ENCODE data around the gene TRIM9. TPM values are rescaled to one million over a fixed set of nuclear protein-coding genes. Genes with fewer than 3 reads are reported as not detected.

The TRIM9 gene
- total RNA-seq, 1 experiment from 2014 or later = 0.44 TPM

DNA sequence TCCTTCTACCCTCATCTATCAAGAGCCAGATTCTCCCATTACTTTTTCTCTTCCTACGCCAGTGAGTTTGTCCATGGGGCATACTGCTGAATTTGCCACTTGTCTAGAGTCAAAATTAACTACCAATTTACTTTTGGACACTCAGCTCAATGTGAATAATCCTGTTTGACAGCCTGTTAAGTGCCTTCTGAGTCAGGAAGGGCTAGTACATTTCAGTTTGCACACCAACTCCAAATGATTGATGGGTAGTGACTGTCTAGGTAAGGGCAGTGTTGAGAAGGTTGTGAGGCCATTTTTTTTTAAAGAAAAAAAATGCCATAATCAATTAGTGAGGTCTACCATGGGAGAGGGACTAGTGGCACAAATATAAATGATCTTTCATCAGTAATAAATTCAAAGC, 21.8 kb upstream of the TRIM9 start:
- no peaks in the 10 kb centered on the region for H3K9me3 ChIP-seq (ENCODE audit: control insufficient read depth, insufficient read depth, low read depth, low read length)
- TF ChIP-seq, protein P1, sequence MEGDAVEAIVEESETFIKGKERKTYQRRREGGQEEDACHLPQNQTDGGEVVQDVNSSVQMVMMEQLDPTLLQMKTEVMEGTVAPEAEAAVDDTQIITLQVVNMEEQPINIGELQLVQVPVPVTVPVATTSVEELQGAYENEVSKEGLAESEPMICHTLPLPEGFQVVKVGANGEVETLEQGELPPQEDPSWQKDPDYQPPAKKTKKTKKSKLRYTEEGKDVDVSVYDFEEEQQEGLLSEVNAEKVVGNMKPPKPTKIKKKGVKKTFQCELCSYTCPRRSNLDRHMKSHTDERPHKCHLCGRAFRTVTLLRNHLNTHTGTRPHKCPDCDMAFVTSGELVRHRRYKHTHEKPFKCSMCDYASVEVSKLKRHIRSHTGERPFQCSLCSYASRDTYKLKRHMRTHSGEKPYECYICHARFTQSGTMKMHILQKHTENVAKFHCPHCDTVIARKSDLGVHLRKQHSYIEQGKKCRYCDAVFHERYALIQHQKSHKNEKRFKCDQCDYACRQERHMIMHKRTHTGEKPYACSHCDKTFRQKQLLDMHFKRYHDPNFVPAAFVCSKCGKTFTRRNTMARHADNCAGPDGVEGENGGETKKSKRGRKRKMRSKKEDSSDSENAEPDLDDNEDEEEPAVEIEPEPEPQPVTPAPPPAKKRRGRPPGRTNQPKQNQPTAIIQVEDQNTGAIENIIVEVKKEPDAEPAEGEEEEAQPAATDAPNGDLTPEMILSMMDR (IDR thresholded peaks at IDR 0.05) = no peak
- TF ChIP-seq, protein P2, sequence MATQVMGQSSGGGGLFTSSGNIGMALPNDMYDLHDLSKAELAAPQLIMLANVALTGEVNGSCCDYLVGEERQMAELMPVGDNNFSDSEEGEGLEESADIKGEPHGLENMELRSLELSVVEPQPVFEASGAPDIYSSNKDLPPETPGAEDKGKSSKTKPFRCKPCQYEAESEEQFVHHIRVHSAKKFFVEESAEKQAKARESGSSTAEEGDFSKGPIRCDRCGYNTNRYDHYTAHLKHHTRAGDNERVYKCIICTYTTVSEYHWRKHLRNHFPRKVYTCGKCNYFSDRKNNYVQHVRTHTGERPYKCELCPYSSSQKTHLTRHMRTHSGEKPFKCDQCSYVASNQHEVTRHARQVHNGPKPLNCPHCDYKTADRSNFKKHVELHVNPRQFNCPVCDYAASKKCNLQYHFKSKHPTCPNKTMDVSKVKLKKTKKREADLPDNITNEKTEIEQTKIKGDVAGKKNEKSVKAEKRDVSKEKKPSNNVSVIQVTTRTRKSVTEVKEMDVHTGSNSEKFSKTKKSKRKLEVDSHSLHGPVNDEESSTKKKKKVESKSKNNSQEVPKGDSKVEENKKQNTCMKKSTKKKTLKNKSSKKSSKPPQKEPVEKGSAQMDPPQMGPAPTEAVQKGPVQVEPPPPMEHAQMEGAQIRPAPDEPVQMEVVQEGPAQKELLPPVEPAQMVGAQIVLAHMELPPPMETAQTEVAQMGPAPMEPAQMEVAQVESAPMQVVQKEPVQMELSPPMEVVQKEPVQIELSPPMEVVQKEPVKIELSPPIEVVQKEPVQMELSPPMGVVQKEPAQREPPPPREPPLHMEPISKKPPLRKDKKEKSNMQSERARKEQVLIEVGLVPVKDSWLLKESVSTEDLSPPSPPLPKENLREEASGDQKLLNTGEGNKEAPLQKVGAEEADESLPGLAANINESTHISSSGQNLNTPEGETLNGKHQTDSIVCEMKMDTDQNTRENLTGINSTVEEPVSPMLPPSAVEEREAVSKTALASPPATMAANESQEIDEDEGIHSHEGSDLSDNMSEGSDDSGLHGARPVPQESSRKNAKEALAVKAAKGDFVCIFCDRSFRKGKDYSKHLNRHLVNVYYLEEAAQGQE (IDR thresholded peaks at IDR 0.05; ENCODE audit: insufficient read depth in 1 of 2, low read depth in 2 of 2, low read length in 1 of 2) = no peak
- TF ChIP-seq POLR2AphosphoS5 (IDR thresholded peaks at IDR 0.05; ENCODE audit: low read depth, low read length) = no peak
- no peak for TF ChIP-seq SIN3A (IDR thresholded peaks at IDR 0.05; ENCODE audit: borderline replicate concordance, insufficient read depth, low read depth, low read length)
- TF ChIP-seq TCF7L2 (IDR thresholded peaks at IDR 0.05; ENCODE audit: low read depth, low read length) = no peak
- CTCF ChIA-PET = no interaction called here
- no TSS peak for BruUV-seq (replicated peaks)
- POLR2A ChIA-PET = no interaction called here
- no peaks in the 10 kb centered on the region for H3K36me3 ChIP-seq (ENCODE audit: control insufficient read depth, insufficient read depth, low read length)
- ATAC-seq = no peak
- in situ Hi-C loops (cut with HindIII; ENCODE audit: low pct_unique_long_range_greater_than_20kb, low sequenced_read_pairs) (no loop called here), intact Hi-C loops (cut with micrococcal nuclease; ENCODE audit: unreplicated experiment) (no loop called here)
- no peak overlapping the region for H3K4me3 ChIP-seq (ENCODE audit: low read depth in 2 of 2, low read length in 2 of 2)
- peaks cover 5% of the 10 kb centered on the region for H3K27me3 ChIP-seq (ENCODE audit: control insufficient read depth, insufficient read depth, low read length)
- DNase-seq (ENCODE audit: low read depth, low spot score) = no peak
- no peaks in the 10 kb centered on the region for H3K4me1 ChIP-seq (ENCODE audit: control insufficient read depth, insufficient read depth, low read length)
- no peak overlapping the region for H3K27ac ChIP-seq (ENCODE audit: low read length)

DNA sequence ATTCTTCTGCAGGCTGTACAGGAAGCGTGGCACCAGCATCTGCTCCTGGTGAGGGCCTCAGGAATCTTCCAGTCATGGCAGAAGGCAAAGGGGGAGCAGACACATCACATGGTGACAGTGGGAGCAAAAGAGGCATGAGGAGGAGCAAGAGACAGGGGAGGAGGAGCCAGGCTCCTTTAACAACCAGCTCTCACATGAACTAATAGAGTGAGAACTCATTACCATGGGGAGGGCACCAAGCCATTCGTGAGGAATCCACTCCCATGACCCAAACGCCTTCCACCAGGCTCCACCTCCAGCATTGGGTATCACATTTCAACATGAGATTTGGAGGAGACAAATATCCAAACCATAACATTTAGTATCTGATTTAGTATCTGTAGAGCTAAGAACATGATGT, 14.7 kb upstream of the TRIM9 start:
- no peak overlapping the region for H3K4me3 ChIP-seq (ENCODE audit: low read depth in 2 of 2, low read length in 2 of 2)
- ATAC-seq = no peak
- no peaks in the 10 kb centered on the region for H3K36me3 ChIP-seq (ENCODE audit: control insufficient read depth, insufficient read depth, low read length)
- no TSS peak for BruUV-seq (replicated peaks)
- no peaks in the 10 kb centered on the region for H3K4me1 ChIP-seq (ENCODE audit: control insufficient read depth, insufficient read depth, low read length)
- H3K27me3 ChIP-seq (ENCODE audit: control insufficient read depth, insufficient read depth, low read length) = no peaks in the 10 kb centered on the region
- H3K9me3 ChIP-seq (ENCODE audit: control insufficient read depth, insufficient read depth, low read depth, low read length) = no peaks in the 10 kb centered on the region
- in situ Hi-C loops (cut with HindIII; ENCODE audit: low pct_unique_long_range_greater_than_20kb, low sequenced_read_pairs) (no loop called here), intact Hi-C loops (cut with micrococcal nuclease; ENCODE audit: unreplicated experiment) (no loop called here)
- no peak overlapping the region for H3K27ac ChIP-seq (ENCODE audit: low read length)
- ChIA-PET CTCF (no interaction called here), POLR2A (no interaction called here)
- no peak for DNase-seq (ENCODE audit: low read depth, low spot score)
- TF ChIP-seq TCF7L2 (IDR thresholded peaks at IDR 0.05; ENCODE audit: low read depth, low read length) (no peak), POLR2AphosphoS5 (IDR thresholded peaks at IDR 0.05; ENCODE audit: low read depth, low read length) (no peak), SIN3A (IDR thresholded peaks at IDR 0.05; ENCODE audit: borderline replicate concordance, insufficient read depth, low read depth, low read length) (no peak)
- TF ChIP-seq, protein P1 (IDR thresholded peaks at IDR 0.05) = no peak
- TF ChIP-seq, protein P2 (IDR thresholded peaks at IDR 0.05; ENCODE audit: insufficient read depth in 1 of 2, low read depth in 2 of 2, low read length in 1 of 2) = no peak

All from Panc1 (cell line).